Erythroblast (primary cell): Measurements from ENCODE around the gene AMPD1.

Experiments used
- GATA1 ChIP-seq: IDR thresholded peaks from 2 replicates; pipeline ENCODE4 v1.6.1; 2011; ENCODE audit warnings: low read depth, mild to moderate bottlenecking, control low read depth, low read length, moderate library complexity
- POLR2A ChIP-seq: IDR thresholded peaks from 2 replicates; pipeline ENCODE4 v1.6.1; 2011; ENCODE audit warnings: mild to moderate bottlenecking, low read length

- TF ChIP-seq POLR2A, result no peak
- TF ChIP-seq GATA1, result no peak
These were observed 15.0 kb upstream of the AMPD1 start for GRCh38 chr1:114710360-114710759.
